Inflammatory macrophage treated with lipopolysaccharide for 1 hour (primary cell): ENCODE results near the gene RTEL1.
"Not testable (repeated sequence)": the region's sequence is repeated elsewhere in the genome, so short reads cannot be mapped to it uniquely, and the experiment has no call there.

Source experiments
- DNase-seq, 2 donors: peaks; one replicate each; pipeline ENCODE4 v3.0.0-alpha.2; 2020 to 2022

The RTEL1 gene

DNA sequence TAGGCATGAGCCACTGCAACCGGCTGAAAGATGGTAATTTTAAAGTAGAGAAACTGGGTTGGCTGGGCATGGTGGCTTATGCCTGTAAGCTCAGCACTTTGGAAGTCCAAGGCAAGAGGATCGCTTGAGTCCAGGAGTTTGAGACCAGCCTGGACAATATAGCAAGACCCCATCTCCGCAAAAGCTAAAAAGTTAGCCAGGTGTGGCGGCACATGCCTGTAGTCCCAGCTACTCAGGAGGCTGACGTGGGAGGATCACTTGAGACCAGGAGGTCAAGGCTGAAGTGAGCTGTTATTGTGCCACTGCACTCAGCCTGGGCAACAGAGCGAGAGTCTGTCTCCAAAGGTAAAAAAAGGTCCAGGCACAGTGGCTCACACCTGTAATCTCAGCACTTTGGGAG lies 27.2 kb upstream of the RTEL1 start:
- DNase-seq: not testable (repeated sequence)

GRCh38 chr20:63631426-63631825 lies 26.7 kb upstream of the RTEL1 start:
- not testable (repeated sequence) for DNase-seq

DNA sequence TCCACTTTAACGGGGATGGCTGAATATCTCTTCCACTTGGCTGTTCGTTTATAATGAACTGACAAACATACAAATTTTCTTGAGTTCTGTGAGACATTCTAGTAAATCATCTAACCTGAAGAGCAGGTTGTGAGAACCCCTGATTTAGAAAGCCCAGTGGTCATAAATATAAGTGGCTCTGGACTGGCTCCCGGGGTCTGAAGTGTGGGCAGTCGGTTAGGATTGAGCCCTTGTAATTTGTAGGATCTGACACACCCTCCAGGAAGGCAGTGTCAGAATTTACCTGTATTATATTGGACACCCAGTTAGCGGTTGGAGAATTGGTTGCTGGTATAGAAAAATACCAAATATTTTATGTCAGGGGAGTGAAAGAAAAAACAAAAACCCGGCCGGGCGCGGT lies 24.4 kb upstream of the RTEL1 start:
- DNase-seq: no peak

DNA sequence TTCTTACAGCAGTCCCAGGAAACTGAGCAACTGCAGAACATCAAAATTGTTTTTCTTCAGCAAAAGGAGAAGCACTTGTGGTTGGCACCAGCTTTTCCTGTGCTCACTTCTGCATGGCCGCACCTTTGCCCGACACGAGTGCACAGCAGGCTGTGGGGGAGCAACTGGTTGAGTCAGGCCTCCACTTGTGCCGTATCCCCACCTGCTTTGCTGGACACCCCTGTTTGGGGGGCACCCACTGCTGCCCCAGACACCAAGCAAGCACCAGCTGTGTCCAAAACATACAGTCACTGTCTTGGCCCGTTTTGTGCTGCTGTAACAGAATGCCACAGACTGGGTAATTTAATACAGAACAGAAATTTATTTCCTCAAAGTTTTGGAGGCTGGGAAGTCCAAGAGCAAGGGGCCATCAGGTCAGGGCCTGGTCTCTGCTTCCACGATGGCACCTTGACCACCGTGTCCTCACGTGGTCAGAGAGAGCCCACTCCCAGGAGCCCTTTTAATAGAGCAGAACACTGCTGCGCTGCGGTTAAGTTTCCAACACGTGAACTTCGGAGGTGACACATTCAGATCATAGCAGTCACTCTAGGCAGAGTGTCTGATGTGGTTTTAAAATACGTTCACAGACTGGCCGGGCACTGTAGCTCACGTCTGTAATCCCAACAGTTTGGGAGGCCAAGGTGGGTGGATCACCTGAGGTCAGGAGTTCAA lies 22.5 kb upstream of the RTEL1 start:
- DNase-seq: peak in 1 of 2 donors; percentile 19

- no peak for DNase-seq
Measured at GRCh38 chr20:63636752-63637628, 21.1 kb upstream of the RTEL1 start.

DNA sequence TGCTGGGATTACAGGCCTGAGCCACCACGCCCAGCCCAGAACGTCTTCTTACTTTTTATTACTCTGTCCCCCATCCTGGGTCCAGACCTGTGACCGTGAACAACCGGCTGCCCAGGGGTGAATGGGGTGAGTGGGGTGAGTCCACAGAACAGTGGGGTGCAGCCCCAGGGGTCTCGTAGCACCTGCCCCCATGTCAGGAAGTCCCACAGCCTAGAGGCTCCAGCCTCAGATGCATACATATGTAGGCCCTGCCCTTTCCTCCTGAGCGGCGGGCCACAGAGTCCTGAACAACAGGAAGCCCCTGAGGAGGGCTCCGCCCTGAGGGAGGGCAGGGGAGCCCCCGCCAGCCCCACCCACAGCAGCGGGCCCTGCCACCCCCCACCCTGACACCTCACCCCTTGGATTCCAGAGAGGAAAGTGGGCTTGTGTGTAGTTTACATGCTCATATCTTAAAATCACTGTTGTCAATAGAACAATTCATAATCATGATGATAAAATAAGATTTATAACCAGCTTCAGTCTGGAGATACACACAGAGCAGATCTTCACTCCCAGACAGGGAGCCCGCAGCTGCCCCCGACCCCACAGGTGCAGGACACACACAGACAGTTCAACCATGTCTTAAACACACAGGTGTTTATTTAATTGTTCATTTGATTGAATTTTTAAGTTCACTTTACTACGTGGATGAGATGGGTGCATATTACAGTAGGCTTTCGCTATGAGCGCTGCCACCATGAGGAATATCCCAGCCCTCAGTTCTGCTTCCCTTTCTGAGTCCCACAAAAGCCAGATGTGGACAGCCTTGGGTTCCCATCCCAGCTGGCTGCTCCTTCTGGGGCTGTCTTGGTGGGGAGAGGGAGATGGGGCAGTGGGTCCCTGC lies 18.8 kb upstream of the RTEL1 start:
- DNase-seq: peak in 1 of 2 donors; percentile 23

GRCh38 chr20:63640086-63640485 lies 18.0 kb upstream of the RTEL1 start:
- DNase-seq: peak; percentile 39 to 51

- not testable (repeated sequence) for DNase-seq
Measured at GRCh38 chr20:63640686-63641085, 17.4 kb upstream of the RTEL1 start.

- peak; percentile 22 to 35 for DNase-seq
Measured at GRCh38 chr20:63641146-63641791, 16.8 kb upstream of the RTEL1 start.

DNA sequence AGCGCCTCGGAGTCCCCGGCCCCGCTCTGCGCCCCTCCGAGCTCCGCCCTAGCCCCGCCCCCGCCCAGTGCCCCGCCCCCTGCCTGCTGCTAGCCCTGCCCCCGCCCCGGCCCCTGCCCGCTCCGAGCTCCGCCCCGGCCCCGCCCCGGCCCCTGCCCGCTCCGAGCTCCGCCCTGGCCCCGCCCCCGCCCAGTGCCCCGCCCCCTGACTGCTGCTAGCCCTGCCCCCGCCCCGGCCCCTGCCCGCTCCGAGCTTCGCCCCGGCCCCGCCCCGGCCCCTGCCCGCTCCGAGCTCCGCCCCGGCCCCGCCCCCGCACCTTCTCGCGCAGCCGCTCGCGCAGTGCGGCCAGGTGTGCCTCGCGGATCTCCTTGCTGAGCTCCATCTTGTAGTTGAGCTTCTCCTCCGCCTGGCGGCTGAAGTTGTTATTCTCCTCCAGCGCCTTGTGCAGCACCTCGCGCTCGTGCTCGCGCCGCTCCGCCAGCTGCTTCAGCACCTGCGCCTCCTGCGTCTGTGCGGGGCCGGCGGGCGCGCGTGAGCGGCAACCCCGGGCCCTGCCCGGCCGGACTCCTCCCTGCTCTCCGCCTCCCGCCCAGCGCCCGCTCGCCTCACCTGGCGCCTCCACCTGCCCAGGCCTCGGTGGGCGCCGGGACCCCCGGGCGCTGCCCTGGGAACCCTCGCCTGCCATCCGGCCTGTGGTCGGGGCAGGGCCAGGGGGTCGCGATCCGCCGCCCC lies 16.2 kb upstream of the RTEL1 start:
- peak; percentile 66 to 90 for DNase-seq

GRCh38 chr20:63642527-63643247 lies 15.4 kb upstream of the RTEL1 start:
- DNase-seq: no peak

DNA sequence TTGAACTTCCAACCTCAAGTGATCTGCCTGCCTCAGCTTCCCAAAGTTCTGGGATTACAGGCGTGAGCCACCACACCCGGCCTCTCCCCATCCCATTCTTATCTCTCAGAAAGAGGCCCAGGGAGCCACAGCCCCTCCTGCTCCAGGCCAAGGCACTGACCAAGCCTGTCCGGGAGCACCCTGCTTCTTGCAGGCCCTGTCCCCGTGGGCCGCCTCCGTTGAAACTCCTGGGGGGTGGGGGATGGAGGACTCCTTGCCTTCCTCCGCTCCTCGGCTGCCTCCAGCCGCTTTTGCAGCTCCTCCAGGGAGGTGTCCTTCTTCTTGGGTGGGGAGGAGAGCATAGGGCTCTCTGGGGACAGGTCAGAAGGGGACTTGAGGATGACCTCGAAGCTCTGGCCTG lies 14.6 kb upstream of the RTEL1 start:
- DNase-seq: no peak

DNA sequence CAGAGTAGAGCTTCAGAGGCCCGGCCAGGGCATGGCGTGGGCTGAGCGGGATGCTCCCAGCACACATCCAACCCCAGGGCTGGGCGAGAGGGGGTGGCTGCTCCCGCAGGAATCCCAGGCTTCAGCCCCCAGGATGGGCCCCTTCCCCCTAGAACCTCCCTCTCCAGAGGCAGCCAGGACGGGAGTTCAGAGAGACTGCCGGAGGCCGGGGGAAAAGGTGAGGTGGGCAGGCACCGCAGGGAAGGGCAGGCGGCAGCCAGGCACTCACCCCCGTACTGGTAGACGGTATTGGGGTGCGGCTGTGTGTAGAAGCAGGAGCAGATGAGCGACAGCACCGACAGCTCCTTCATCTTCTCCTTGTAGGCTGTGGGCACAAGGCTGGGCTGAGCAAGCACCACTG lies 14.2 kb upstream of the RTEL1 start:
- no peak for DNase-seq

GRCh38 chr20:63645218-63645617 lies 12.9 kb upstream of the RTEL1 start:
- no peak for DNase-seq

DNA sequence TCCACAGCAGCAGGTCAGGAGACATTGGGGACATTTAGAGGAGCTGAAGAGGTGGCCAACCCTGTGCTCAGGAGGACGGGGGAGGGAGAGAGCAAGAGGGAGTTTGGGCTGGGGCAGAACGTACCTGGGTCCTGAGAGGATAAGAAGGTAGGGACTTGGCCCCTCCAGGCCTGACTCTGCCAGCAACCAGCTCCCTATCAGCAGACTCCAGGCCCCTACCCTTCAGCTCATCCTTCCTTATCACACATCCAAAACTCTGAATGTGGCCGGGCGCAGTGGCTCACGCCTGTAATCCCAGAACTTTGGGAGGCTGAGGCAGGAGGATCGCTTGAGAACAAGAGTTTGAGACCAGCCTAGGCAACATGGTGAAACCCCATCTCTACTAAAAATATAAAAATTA lies 9.9 kb upstream of the RTEL1 start:
- DNase-seq: no peak

DNA sequence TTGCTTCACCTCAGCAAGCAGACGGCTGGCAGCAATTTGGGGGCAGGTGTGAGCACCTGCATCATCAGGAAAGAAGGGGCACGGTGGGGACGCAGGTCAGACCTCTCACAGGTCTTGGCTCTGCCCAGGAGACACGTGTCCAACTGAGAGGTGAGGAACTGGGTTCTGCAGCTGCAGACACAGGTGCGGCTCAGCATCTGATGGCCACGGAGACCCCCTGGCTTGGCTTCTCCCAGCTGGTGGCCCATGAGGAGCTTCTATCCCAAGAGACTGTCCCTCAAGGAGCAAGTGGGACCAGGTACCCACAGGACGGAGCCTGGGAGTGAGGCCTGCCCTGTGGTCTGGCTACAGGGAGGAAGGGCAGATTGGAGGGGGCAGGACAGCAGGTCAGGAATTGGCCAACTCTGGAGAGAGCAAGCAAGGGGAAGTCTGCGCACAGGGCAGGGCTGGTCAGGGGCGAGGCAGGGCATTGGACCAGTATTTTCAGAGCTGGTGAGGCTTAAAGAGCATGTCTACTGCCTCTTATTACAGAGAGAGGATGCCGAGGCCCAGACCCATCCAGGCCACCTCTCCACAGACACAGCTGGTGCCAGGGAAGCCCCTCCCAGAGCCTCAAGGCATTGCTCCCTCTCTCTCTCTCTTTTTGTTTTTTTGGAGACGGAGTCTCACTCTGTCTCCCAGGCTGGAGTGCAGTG lies 9.1 kb upstream of the RTEL1 start:
- no peak for DNase-seq

GRCh38 chr20:63650486-63650885 lies 7.6 kb upstream of the RTEL1 start:
- DNase-seq: not testable (repeated sequence)

DNA sequence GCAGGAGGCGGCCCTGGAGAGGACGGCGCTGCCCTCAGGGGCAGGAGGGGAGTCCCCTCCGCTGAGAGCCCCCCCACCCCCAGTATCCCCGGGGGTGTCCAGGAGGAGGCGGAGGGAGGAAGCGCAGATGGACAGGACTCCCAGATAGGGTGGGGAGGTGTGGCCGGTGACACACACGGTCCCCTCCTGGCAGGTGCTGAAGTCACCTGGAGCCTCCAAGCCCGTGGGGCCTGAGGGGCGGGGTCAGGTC lies 6.2 kb upstream of the RTEL1 start:
- DNase-seq: no peak

GRCh38 chr20:63652192-63652980 lies 5.7 kb upstream of the RTEL1 start:
- no peak for DNase-seq
